ENCODE measurements around the gene AP1G1. TPM values are rescaled to one million over a fixed set of nuclear protein-coding genes. Genes with fewer than 3 reads are reported as not detected.

The AP1G1 gene
- total RNA-seq, 2 donors from 2014 or later, result 104 to 108 TPM

- ATAC-seq (peak; percentile 48), DNase-seq (no peak)
- intact Hi-C loops (cut with DNase I, micrococcal nuclease), result no loop called here
Measured at GRCh38 chr16:71771571-71771970, 37.1 kb downstream of the AP1G1 start.

GRCh38 chr16:71769222-71769621 is 39.4 kb downstream of the AP1G1 start:
- intact Hi-C loops (cut with DNase I, micrococcal nuclease), result no loop called here
- DNase-seq (no peak), ATAC-seq (no peak)

GRCh38 chr16:71767060-71767900 is 41.4 kb downstream of the AP1G1 start:
- intact Hi-C loops (cut with DNase I, micrococcal nuclease), result no loop called here
- DNase-seq (no peak), ATAC-seq (no peak)

- no peak for ATAC-seq
- intact Hi-C loops (cut with DNase I, micrococcal nuclease), result no loop called here
- DNase-seq, result no peak
Measured at GRCh38 chr16:71762186-71762585, 46.4 kb downstream of the AP1G1 start.

GRCh38 chr16:71761097-71761496 is 47.5 kb downstream of the AP1G1 start:
- DNase-seq, result no peak
- intact Hi-C loops (cut with DNase I, micrococcal nuclease), result no loop called here
- ATAC-seq, result no peak

GRCh38 chr16:71758293-71758760 is 50.3 kb downstream of the AP1G1 start:
- DNase-seq (no peak), ATAC-seq (no peak)
- intact Hi-C loops (cut with DNase I, micrococcal nuclease), result no loop called here

- DNase-seq (no peak), ATAC-seq (no peak)
- intact Hi-C loops (cut with DNase I, micrococcal nuclease), result no loop called here
Measured at GRCh38 chr16:71754652-71755051, 54.0 kb downstream of the AP1G1 start.

- intact Hi-C loops (cut with DNase I, micrococcal nuclease), result no loop called here
- ATAC-seq (no peak), DNase-seq (no peak)
Measured at GRCh38 chr16:71754108-71754507, 54.5 kb downstream of the AP1G1 start.

- ATAC-seq (no peak), DNase-seq (no peak)
- intact Hi-C loops (cut with DNase I, micrococcal nuclease), result no loop called here
Measured at GRCh38 chr16:71748226-71748625, 60.4 kb downstream of the AP1G1 start.

GRCh38 chr16:71746442-71747046 is 62.1 kb downstream of the AP1G1 start:
- DNase-seq (no peak), ATAC-seq (peak; percentile 82)
- intact Hi-C loops (cut with DNase I, micrococcal nuclease), result no loop called here

GRCh38 chr16:71738855-71739254 is 69.8 kb downstream of the AP1G1 start:
- ATAC-seq (no peak), DNase-seq (no peak)
- intact Hi-C loops (cut with DNase I, micrococcal nuclease), result no loop called here

- ATAC-seq, result no peak
- intact Hi-C loops (cut with DNase I, micrococcal nuclease), result no loop called here
- DNase-seq, result no peak
Measured at GRCh38 chr16:71737501-71737900, 71.1 kb downstream of the AP1G1 start.

GRCh38 chr16:71734511-71734910 is 74.1 kb downstream of the AP1G1 start:
- ATAC-seq (no peak), DNase-seq (no peak)
- intact Hi-C loops (cut with DNase I, micrococcal nuclease), result no loop called here

- intact Hi-C loops (cut with DNase I, micrococcal nuclease), result no loop called here
- peak; percentile 38 for ATAC-seq
Measured at GRCh38 chr16:71732587-71732986, 76.0 kb downstream of the AP1G1 start.

GRCh38 chr16:71727551-71728324 is 80.9 kb downstream of the AP1G1 start:
- ATAC-seq (peak; percentile 9), DNase-seq (no peak)
- intact Hi-C loops (cut with DNase I, micrococcal nuclease), result no loop called here

More at GRCh38 chr16:71732587-71732986, 76.0 kb downstream of the AP1G1 start:
- no peak for DNase-seq

- ATAC-seq (peak; percentile 58), DNase-seq (no peak)
- intact Hi-C loops (cut with DNase I, micrococcal nuclease), result no loop called here
Measured at GRCh38 chr16:71726476-71727315, 81.9 kb downstream of the AP1G1 start.

GRCh38 chr16:71724320-71724751 is 84.3 kb downstream of the AP1G1 start, which contains the start of gene PHLPP2:
PHLPP2 (minus strand) TSS chr16:71724701; CDS start chr16:71714795, 9,906 bp downstream.
- intact Hi-C loops (cut with DNase I, micrococcal nuclease), result no loop called here
- ATAC-seq (no peak), DNase-seq (no peak)

- intact Hi-C loops (cut with DNase I, micrococcal nuclease), result no loop called here
- ATAC-seq, result peak; percentile 66
Measured at GRCh38 chr16:71723537-71724319, 84.9 kb downstream of the AP1G1 start.

More at GRCh38 chr16:71723537-71724319, 84.9 kb downstream of the AP1G1 start:
- peak; percentile 74 to 82 for DNase-seq

Data from left colon (tissue), 2 donors.